ENCODE results near the gene CARNS1.

CARNS1 gene

GRCh38 chr11:67429722-67430121, 14.2 kb downstream of the CARNS1 start:
- no peak for DNase-seq

GRCh38 chr11:67431346-67432249, 16.1 kb downstream of the CARNS1 start:
- DNase-seq = no peak

- DNase-seq = no peak
Measured at GRCh38 chr11:67432655-67433349, 17.3 kb downstream of the CARNS1 start.

GRCh38 chr11:67433536-67434394, 18.3 kb downstream of the CARNS1 start:
- no peak for DNase-seq

- DNase-seq = no peak
Measured at GRCh38 chr11:67434395-67434881, 19.0 kb downstream of the CARNS1 start.

- peak; percentile 45 for DNase-seq
Measured at GRCh38 chr11:67435031-67435726, 19.7 kb downstream of the CARNS1 start.

GRCh38 chr11:67435727-67436458, 20.4 kb downstream of the CARNS1 start:
- no peak for DNase-seq

GRCh38 chr11:67436459-67437081, 21.1 kb downstream of the CARNS1 start:
- DNase-seq = peak; percentile 82

GRCh38 chr11:67437082-67437808, 21.8 kb downstream of the CARNS1 start, which contains the start of gene PTPRCAP:
TSS of gene PTPRCAP (minus strand) at chr11:67437682. CDS start at chr11:67437619, 63 bp downstream.
- DNase-seq = peak; percentile 87

GRCh38 chr11:67437809-67438157, 22.3 kb downstream of the CARNS1 start:
- DNase-seq = no peak

GRCh38 chr11:67438158-67438902, 22.9 kb downstream of the CARNS1 start:
- no peak for DNase-seq

- peak; percentile 76 for DNase-seq
Measured at GRCh38 chr11:67439321-67440228, 24.1 kb downstream of the CARNS1 start.

GRCh38 chr11:67440229-67441097, 25.0 kb downstream of the CARNS1 start:
- peak; percentile 32 for DNase-seq

- DNase-seq = no peak
Measured at GRCh38 chr11:67441098-67441563, 25.7 kb downstream of the CARNS1 start.

- no peak for DNase-seq
Measured at GRCh38 chr11:67441731-67442351, 26.4 kb downstream of the CARNS1 start.

- no peak for DNase-seq
Measured at GRCh38 chr11:67442504-67443404, 27.3 kb downstream of the CARNS1 start.
